Right lung (tissue), 5 donors: ENCODE data around the gene RABGAP1L. TPM values are rescaled to one million over a fixed set of nuclear protein-coding genes. Genes with fewer than 3 reads are reported as not detected.
"Not testable (repeated sequence)": the region's sequence is repeated elsewhere in the genome, so short reads cannot be mapped to it uniquely, and the experiment has no call there.

Experiments used
- DNase-seq, 2 donors: peaks; one replicate each; pipeline ENCODE4 v3.0.0-alpha.2; 2013
- polyA plus RNA-seq, 5 donors: library from polyadenylated mRNA; unstranded; fragments of 120-200 nt; gene quantifications; one replicate each; pipeline versions ENCODE4 v1.2.1 to v1.2.3, GENCODE V29; 2013; ENCODE audit warnings: inconsistent platforms in 1 of 5, low replicate concordance in 1 of 5; ENCODE audit not compliant: insufficient read length in 5 of 5, insufficient read depth in 1 of 5

RABGAP1L gene
- polyA plus RNA-seq, 5 donors = 27.7 to 49.6 (median 45.4) TPM

DNA sequence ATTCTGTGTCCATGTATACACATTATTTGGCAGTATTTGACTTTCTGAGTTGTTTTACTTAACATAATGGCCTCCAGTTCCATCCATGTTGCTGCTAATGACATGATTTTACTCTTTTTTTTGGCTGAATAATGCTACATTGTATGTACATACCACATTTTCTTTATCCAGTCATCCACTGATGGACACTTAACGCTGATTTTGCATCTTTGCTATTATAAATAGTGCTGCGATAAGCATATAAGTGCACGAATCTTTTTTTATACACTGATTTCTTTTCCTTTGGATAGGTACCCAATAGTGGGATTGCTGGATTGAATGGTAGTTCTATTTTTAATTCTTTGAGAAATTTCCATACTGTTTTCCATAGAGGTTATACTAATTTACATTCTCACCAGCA is 544.0 kb downstream of the RABGAP1L start:
- DNase-seq = no peak

DNA sequence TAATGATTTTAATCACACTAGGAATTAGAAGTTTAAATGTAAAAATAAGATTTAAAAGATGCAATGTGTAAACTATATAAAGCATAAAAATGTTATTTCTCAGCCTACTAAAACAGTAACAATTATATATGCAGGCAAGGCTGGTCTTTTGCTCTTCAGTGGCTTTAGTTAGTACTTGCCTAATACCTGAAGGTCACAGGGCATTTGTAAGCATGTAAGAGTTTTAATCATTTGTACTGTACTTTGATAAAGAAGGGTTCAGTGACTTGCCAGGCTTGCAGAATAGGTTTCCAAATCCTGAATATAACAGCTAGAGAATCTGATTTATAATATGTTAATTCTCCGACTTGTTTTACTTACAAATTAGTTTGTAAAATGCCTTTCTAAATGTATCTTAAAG is 545.0 kb downstream of the RABGAP1L start:
- no peak for DNase-seq

DNA sequence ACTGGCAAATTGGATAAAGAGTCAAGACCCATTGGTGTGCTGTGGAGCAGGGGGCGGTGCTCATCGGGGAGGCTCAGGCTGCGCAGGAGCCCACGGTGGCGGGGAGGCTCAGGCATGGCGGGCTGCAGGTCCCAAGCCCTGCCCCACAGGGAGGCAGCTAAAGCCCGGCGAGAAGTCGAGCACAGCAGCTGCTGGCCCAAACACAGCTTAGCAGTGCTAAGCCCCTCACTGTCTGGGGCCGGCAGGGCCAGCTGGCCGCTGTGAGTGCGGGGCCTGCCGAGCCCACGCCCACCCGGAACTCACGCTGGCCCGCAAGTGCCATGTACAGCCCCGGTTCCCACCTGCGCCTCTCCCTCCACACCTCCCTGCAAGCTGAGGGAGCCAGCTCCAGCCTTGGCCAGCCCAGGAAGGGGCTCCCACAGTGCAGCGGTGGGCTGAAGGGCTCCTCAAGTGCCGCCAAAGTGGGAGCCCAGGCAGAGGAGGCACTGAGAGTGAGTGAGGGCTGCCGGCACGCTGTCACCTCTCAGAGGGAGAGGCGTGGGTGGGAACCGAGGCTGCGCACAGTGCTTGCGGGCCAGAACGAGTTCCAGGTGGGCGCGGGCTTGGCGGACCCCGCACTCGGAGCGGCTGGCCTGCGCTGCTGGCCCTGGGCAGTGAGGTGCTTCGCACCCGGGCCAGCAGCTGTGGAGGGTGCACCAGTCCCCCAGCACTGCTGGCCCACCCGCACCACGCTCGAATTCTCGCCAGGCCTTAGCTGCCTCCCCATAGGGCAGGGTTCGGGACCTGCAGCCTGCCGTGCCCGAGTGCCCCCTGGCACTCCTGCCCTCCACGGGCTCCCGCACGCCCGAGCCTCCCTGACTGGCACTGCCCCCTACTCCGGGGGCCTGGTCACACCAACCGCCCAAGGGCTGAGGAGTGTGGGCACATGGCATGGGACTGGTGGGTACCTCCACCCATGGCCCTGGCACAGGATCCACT is 551.8 kb downstream of the RABGAP1L start:
- no peak for DNase-seq

DNA sequence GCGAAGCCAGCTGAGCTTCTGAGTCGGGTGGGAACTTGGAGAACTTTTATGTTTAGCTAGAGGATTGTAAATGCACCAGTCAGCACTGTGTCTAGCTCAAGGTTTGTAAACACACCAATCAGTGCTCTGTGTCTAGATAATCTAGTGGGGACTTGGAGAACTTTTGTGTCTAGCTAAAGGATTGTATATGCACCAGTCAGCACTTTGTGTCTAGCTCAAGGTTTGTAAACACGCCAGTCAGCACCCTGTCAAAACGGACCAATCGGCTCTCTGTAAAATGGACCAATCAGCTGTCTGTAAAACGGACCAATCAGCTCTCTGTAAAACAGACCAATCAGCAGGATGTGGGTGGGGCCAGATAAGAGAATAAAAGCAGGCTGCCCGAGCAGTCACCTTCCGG is 552.5 kb downstream of the RABGAP1L start:
- DNase-seq = not testable (repeated sequence)

DNA sequence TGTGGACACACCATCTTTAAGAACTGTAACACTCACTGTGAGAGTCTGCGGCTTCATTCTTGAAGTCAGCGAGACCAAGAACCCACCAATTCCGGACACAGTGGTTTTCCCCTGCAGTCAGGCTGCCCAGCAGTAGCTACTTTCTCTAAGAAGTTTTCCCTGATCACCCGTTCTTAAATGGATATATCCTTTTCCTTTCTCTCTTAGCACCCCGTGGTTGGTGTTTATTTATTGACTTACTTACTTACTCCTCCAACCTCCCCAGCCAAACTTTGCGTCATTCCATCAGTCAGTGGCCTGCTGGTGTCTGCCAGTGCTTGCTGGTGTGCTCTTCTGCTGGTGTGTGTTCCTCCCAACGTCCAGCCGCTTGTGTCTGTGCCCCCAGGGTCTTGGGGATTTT is 553.2 kb downstream of the RABGAP1L start:
- DNase-seq = no peak

DNA sequence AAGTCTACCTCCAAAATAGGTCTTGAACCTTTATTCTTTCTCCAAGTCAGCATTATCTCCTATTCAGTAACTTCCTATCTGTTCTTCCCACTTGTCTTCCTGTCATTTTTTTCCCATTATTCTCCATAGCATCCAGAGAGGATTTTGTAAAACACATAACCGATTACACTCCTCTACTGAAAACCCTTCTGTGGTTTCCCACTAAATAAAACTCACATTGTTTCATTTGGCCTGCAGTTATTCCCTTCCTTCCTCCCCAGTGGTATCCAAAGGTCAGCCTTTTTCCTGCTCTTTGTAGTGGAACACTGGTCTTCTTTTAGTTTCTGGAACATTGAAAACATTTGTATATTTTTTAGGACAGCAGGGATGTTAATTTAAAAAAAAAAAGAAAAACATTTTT is 554.5 kb downstream of the RABGAP1L start:
- no peak for DNase-seq

DNA sequence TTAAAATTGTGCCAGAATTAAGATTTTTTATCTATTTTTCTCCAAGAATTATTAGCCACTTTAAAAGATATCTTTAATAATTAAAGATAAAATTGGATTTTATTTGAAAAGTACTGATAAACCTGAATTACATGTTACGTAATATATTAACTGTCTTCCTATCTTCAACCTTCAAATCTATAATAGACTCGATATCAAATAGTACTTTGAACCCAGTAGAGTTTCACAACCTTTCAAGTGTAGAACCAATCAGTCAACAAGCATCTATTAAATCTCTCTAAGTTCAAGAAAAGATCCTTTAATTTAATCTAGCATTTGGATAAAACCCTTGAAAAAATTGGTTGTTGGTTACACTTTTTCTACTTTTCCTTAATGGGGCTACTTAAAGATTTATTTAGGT is 559.9 kb downstream of the RABGAP1L start:
- no peak for DNase-seq

DNA sequence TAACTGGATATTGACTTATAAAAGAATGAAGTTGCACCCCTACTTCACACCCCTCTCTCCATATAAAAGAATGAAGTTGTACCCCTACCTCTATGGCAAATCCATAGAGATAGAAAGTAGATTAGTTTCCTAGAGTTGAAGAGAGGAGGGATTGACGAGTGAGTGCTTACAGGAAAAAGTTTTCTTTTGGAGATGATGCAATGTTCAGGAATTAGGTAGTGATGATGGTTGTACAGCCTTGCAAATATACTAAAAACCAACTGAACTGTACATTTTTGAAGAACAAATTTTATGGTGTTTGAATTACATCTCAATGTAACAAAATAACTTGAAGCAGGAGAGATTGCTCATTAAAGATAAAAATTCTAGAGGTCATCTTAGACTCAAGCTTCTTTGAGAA is 561.3 kb downstream of the RABGAP1L start:
- DNase-seq = no peak

DNA sequence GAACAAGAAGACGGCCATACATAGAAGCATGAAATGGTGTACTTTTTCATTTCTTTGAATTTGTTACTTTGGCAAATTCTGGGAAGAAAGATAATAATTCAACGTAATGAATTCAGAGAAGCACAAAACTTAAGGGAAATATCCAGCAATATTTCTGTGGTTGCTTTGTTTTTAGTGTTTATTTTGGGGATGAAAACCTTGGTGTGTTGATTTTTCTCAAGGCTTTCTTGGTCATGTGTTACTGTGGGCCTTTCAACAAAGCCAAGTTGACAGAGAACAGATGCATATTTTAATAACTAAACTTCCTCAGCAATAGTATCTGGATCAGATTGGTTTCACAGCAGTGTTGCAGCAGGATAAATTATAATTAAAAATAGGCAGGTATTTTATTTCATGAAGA is 561.9 kb downstream of the RABGAP1L start:
- DNase-seq = no peak

DNA sequence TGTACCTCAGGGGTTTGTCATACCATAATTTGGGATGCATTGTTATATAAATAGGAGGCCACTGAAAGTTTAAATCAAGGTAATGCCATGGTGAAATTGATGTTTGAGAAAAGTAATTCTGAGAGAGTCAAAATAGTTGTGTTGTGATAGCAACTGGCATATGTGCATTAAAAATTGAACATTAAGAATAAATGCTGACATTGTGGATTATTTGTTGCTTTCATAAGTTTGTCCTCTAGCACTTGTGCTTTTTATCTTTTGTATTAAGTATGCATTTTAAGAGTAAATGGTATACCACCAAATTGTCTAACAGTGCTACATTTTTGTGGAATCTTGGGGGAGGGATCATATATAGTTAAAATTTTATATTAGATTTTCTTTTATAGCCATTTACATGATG is 564.5 kb downstream of the RABGAP1L start:
- DNase-seq = no peak

DNA sequence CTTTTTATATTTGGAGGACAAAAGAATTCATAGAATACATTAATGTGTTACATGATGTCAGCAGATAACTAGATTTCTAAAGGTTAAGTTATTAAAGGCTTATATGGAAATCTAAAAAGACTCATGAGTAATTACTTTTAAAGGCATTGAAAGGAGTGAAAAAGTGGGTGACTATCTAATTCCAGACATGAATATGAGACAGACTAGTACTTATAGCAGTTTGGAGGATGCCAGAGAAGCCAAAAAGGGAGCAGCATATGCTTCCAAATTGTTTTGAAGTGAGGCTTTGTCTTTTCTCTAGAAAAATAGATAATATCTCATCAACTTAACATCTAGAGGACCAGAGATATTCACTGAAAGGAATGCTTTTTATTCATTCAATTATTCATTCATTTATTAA is 564.9 kb downstream of the RABGAP1L start:
- no peak for DNase-seq

DNA sequence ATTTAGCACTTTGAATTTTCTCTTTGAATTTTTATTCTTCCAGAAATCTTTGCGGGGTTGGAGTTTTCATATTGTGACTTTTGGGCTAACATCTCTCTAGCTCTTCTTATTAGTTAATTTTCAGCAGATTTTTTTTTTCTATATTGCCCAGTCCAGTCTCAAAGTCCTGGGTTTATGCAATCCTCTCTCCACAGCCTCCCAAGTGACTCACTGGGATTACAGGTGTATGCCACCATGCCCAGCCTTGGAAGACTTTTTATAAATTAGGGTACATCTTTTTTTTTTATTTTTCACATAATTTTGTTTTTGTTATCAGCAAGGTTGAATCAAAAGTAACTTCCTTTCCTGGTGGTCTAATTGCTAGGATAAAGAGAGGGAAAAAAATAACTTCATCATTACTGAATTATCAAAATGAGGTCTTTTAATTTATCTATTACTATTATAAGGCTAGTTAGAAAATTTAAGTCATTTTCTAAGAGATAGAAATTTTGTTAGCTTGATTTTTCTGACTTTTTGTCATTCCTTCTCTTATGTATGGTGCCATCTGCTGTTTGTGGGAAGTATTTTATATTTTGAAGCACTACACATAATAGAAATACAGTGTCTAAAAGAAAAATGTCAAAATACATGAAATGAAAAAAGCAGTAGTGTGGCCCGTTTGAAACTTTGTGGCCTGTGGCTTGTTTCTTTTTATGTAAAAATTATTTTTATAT is 567.0 kb downstream of the RABGAP1L start:
- DNase-seq = peak in 1 of 2 donors; percentile 16

DNA sequence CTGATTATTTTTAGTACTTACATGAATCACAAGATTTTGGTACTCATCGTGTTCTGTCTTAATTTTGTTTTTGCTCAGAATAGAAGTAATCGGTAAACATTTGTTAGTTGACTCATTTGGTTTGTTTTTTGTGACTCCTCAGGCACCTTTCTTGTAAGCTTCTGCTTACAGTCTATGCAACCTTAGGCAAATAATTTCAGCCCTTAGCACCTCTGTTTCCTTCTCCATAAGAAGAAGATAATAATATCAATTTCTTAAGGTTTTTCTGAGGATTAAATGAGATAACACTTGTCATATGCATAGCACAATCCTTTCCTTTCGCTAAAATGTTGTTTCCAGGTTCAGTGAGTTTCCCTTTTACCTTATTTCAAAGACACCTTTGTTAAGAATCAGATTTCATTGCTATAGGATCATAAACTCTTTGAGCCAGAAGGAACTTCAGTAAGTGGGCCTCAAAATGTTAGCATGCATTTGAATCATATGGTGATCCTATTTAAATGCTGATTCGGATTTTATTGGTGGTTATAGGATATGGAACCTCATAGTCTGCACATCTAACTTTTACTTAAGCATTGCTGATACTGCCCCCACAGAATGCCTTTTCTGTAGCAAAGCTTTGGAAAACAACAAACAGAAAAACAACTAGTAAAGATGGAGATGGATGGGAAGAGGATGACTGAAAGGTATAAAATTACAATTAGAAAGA is 567.7 kb downstream of the RABGAP1L start:
- no peak for DNase-seq

DNA sequence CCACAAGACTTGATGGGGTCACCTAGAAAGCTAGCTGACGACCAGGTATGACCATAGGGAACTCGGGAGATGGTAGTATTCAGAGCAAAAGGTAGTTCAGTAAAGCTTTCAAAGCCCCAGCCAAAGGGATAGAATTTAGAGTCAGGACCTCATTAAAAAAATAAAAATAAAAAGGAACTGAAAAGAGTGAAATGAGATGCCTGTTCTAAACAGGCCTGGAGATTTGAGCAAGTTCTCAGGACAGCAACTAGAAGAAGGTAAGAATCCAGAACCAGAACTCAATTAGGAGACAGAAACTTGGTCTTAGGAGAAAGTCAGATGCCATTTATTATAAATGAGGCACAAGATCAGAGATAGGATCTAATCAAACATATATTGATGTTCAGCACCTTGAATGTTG is 575.0 kb downstream of the RABGAP1L start:
- no peak for DNase-seq

DNA sequence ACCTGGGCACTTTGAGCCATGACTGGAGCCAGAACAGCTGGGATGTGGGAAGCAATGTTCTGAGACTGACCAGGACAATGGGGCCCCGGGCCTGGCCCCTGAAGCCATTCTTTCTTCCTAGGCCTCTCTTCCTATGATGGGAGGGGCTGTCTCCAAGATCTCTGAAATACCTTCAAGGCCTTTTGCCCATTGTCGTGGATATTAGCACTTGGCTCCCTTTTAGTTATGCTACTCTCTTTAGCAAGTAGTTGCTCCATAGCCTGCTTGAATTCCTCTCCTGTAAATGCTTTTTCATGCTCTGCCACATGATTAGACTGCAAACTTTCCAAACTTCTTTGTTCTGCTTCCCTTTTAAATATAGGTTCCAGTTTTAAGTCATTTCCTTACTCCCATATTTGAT is 577.5 kb downstream of the RABGAP1L start:
- DNase-seq = no peak

DNA sequence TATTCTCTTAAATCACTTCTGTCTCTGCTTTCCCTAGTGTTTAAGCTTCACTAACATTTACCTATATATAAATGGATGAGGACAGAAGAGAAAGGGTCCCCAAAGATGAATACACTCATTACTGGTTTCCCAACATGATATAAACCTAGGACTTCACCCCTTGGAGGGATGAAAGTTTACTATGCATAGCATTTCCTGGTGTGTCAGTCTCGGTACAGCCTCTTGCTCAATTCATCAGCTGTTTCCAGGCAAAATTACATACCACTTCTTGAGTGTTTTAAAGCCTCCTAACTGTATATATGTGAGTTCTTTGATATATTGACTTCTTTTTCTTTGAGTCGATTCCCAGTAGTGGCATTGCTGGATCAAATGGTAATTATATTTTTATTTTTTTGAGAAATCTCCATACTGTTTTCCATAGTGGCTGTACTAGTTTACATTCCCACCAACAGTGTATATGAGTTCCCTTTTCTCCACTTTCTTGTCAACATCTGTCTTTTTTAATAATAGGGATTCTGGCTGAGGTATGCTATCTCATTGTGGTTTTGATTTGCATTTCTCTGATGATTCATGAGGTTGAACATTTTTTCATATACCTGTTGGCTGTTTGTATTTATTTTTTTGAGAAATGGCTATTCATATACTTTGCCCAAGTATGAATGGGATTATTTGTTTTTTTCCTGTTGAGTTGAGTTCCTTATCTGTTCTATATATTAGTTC is 581.1 kb downstream of the RABGAP1L start:
- DNase-seq = no peak

DNA sequence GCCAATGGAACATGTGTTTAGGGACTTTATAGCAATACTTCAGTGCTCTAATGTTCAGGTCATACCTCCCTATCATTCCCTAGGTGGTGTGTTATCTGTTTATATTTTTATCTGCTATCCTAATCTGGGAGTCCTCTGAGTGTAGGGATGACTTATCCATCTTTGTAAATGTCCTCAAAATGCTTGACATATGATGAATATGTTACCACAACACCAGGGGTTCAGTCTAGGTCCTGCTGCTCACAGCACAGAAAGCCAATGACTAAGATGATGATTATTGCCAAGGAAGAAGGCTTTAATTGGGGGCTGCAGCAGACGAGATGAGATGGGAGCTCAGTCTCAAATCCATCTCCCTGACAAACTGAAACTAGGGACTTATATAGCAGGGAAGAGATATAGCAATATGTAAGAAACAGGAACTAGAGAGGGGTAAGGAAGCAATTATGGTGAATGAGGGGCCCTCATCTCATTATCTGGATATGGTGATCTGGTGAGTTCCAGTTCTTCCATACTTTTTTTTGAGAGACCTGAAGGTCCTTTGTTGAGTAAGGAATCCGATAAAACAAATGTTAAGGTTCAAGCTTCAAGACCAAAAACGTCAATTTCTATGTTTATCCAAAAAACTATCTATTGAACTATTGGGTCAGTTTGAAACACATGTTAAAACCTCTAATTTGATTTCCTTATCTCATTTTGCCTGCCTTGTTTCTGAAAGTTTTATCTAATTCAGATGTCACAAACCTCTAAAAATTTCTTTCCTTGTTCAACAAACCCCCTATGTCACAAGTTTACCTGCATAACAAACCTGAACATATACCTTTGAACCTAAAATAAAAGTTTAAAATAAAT is 583.7 kb downstream of the RABGAP1L start:
- no peak for DNase-seq

DNA sequence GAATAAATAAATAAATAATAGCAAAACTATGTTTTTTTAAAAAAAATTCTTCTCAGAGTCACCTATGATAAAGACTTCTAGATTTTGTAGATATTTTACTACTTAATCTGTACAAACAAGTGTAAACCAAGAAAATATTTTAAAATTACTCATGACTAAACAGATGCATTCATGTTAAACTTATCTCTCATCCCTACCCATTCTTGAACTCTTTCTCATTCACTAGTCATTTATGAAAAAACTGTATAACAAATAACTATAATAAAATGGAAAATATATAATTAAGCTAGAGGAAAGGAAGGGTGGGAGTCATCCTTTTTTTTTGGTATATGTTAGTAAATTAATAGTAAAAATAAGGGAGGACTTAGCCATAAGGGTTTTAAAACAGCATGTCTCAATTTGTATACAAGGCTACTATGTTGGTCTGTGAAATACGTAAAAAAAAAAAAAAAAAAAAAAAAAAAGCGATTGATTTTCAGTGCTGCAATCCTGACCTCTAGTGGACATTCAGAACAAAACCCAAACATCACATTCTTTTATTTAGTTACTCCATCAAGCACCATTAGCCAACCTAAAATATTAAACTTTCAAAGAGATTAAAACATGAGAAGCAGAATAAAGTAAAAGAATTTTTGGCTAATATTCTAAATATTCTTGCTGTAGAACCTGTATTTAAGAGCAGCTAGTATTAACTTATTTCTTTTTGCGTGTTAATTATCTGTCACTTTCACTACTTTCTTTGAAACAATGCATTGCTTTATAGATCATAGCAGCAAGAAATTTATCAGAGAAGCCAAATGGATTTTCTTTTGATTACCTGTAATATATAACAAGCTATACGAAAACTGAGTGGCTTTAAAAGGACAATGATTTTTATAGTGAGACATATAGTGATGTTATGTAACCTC is 584.6 kb downstream of the RABGAP1L start:
- DNase-seq = peak; percentile 19 to 33

DNA sequence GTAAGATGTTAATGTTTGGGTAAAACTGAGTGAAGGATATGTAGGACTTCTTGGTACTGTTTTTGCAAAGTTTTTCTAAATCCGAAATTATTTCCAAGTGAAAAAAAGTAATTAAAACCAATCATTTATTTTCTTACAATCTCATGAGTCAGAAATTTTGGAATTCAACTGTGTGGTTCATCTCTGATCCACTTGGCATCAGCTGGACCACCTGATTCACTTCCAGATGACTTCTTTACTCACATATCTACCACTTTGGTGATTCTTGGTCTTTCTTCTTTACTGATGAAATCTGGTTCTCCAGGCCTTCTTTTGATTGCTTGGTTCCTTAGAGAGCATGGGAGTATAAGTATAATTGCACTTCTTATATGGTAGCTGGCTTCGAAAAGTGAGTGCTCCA is 585.6 kb downstream of the RABGAP1L start:
- DNase-seq = no peak
